Measurements from ENCODE around the gene CNNM4.

CNNM4 gene

GRCh38 chr2:96825057-96825456 lies 64.4 kb downstream of the CNNM4 start:
- H4K20me1 ChIP-seq, result peaks cover 85% of the 10 kb centered on the region
- H3K4me2 ChIP-seq, result no peak overlapping the region
- no peak for TF ChIP-seq Cebpa-rat (IDR thresholded peaks at IDR 0.05)

GRCh38 chr2:96826546-96827278 lies 66.0 kb downstream of the CNNM4 start:
- H3K27ac ChIP-seq, result no peak overlapping the region
- no peaks in the 10 kb centered on the region for H3K27me3 ChIP-seq
- H3K4me3 ChIP-seq, result no peak overlapping the region
- no peaks in the 10 kb centered on the region for H3K9me3 ChIP-seq
- TF ChIP-seq Cebpa-rat (IDR thresholded peaks at IDR 0.05), result no peak
- H3K36me3 ChIP-seq, result peaks cover 96% of the 10 kb centered on the region
- no peak overlapping the region for H3K4me2 ChIP-seq
- no peak overlapping the region for H3K9ac ChIP-seq
- H4K20me1 ChIP-seq, result peaks cover 85% of the 10 kb centered on the region
- peaks cover 25% of the 10 kb centered on the region for H3K4me1 ChIP-seq

More at GRCh38 chr2:96825057-96825456, 64.4 kb downstream of the CNNM4 start:
- Histone ChIP-seq H3K4me3 (no peak overlapping the region), H3K27ac (no peak overlapping the region), H3K4me1 (peaks cover 33% of the 10 kb centered on the region), H3K9me3 (no peaks in the 10 kb centered on the region), H3K27me3 (no peaks in the 10 kb centered on the region), H3K9ac (no peak overlapping the region), H3K36me3 (peaks cover 95% of the 10 kb centered on the region)

- peaks cover 99% of the 10 kb centered on the region for H3K36me3 ChIP-seq
- TF ChIP-seq Cebpa-rat (IDR thresholded peaks at IDR 0.05), result no peak
- no peak overlapping the region for H3K4me3 ChIP-seq
- H3K4me1 ChIP-seq, result peaks cover 26% of the 10 kb centered on the region
- no peak overlapping the region for H3K9ac ChIP-seq
- H3K4me2 ChIP-seq, result no peak overlapping the region
- peaks cover 85% of the 10 kb centered on the region for H4K20me1 ChIP-seq
- H3K27ac ChIP-seq, result no peak overlapping the region
- H3K27me3 ChIP-seq, result no peaks in the 10 kb centered on the region
- H3K9me3 ChIP-seq, result no peaks in the 10 kb centered on the region
Observed at GRCh38 chr2:96828436-96828835, 67.7 kb downstream of the CNNM4 start.

- Histone ChIP-seq H3K4me1 (peaks cover 28% of the 10 kb centered on the region), H3K27me3 (no peaks in the 10 kb centered on the region), H3K27ac (no peak overlapping the region), H3K4me2 (no peak overlapping the region), H3K36me3 (peaks cover 94% of the 10 kb centered on the region), H3K9ac (no peak overlapping the region), H3K9me3 (no peaks in the 10 kb centered on the region), H3K4me3 (no peak overlapping the region), H4K20me1 (peaks cover 85% of the 10 kb centered on the region)
- TF ChIP-seq Cebpa-rat (IDR thresholded peaks at IDR 0.05), result no peak
Observed at GRCh38 chr2:96828874-96829273, 68.2 kb downstream of the CNNM4 start.

GRCh38 chr2:96830044-96830562 lies 69.4 kb downstream of the CNNM4 start:
- no peak overlapping the region for H3K9ac ChIP-seq
- peaks cover 91% of the 10 kb centered on the region for H3K36me3 ChIP-seq
- peaks cover 34% of the 10 kb centered on the region for H3K4me1 ChIP-seq
- H4K20me1 ChIP-seq, result peaks cover 73% of the 10 kb centered on the region
- H3K4me2 ChIP-seq, result no peak overlapping the region
- 0 out of 2 replicates have a peak overlapping the region, but pooled peaks have one; percentile 13 for H3K27ac ChIP-seq
- no peak for TF ChIP-seq Cebpa-rat (IDR thresholded peaks at IDR 0.05)
- no peaks in the 10 kb centered on the region for H3K27me3 ChIP-seq
- H3K4me3 ChIP-seq, result no peak overlapping the region
- H3K9me3 ChIP-seq, result no peaks in the 10 kb centered on the region

GRCh38 chr2:96831679-96832078 lies 71.0 kb downstream of the CNNM4 start:
- peaks cover 57% of the 10 kb centered on the region for H4K20me1 ChIP-seq
- H3K9me3 ChIP-seq, result no peaks in the 10 kb centered on the region
- no peak overlapping the region for H3K27ac ChIP-seq
- H3K36me3 ChIP-seq, result peaks cover 82% of the 10 kb centered on the region
- H3K4me3 ChIP-seq, result no peak overlapping the region
- H3K9ac ChIP-seq, result no peak overlapping the region
- H3K27me3 ChIP-seq, result no peaks in the 10 kb centered on the region
- H3K4me2 ChIP-seq, result peak overlapping the region; percentile 81
- H3K4me1 ChIP-seq, result peaks cover 34% of the 10 kb centered on the region
- no peak for TF ChIP-seq Cebpa-rat (IDR thresholded peaks at IDR 0.05)

GRCh38 chr2:96832408-96832753 lies 71.7 kb downstream of the CNNM4 start:
- Histone ChIP-seq H3K4me1 (peaks cover 34% of the 10 kb centered on the region), H3K4me2 (peak overlapping the region; percentile 81), H3K9me3 (no peaks in the 10 kb centered on the region), H3K27me3 (no peaks in the 10 kb centered on the region), H3K27ac (peak overlapping the region; percentile 81), H3K9ac (peak overlapping the region; percentile 39; the same call in 1 of the 2 replicates), H4K20me1 (peaks cover 50% of the 10 kb centered on the region), H3K36me3 (peaks cover 76% of the 10 kb centered on the region), H3K4me3 (no peak overlapping the region)
- TF ChIP-seq Cebpa-rat (IDR thresholded peaks at IDR 0.05), result no peak

GRCh38 chr2:96832754-96833507 lies 72.2 kb downstream of the CNNM4 start:
- H3K9me3 ChIP-seq, result no peaks in the 10 kb centered on the region
- peak overlapping the region; percentile 81 for H3K27ac ChIP-seq
- peaks cover 39% of the 10 kb centered on the region for H3K4me1 ChIP-seq
- TF ChIP-seq Cebpa-rat (IDR thresholded peaks at IDR 0.05), result no peak
- peak overlapping the region; percentile 39; the same call in 1 of the 2 replicates for H3K9ac ChIP-seq
- H4K20me1 ChIP-seq, result peaks cover 45% of the 10 kb centered on the region
- no peak overlapping the region for H3K4me3 ChIP-seq
- H3K27me3 ChIP-seq, result no peaks in the 10 kb centered on the region
- peak overlapping the region; percentile 81 for H3K4me2 ChIP-seq
- H3K36me3 ChIP-seq, result peaks cover 76% of the 10 kb centered on the region

- no peak for TF ChIP-seq Cebpa-rat (IDR thresholded peaks at IDR 0.05)
- Histone ChIP-seq H3K36me3 (peaks cover 58% of the 10 kb centered on the region), H3K27ac (no peak overlapping the region)
Observed at GRCh38 chr2:96835830-96836229, 75.1 kb downstream of the CNNM4 start.

GRCh38 chr2:96837575-96837974 lies 76.9 kb downstream of the CNNM4 start:
- Histone ChIP-seq H3K36me3 (peaks cover 54% of the 10 kb centered on the region), H3K4me1 (peaks cover 55% of the 10 kb centered on the region), H3K4me2 (no peak overlapping the region), H3K27me3 (no peaks in the 10 kb centered on the region), H3K9ac (no peak overlapping the region), H4K20me1 (peaks cover 13% of the 10 kb centered on the region), H3K27ac (peak overlapping the region; percentile 73; the same call in 1 of the 2 replicates), H3K4me3 (no peak overlapping the region), H3K9me3 (no peaks in the 10 kb centered on the region)
- no peak for TF ChIP-seq Cebpa-rat (IDR thresholded peaks at IDR 0.05)

More at GRCh38 chr2:96835830-96836229, 75.1 kb downstream of the CNNM4 start:
- Histone ChIP-seq H3K9me3 (no peaks in the 10 kb centered on the region), H3K4me3 (no peak overlapping the region), H3K27me3 (no peaks in the 10 kb centered on the region), H3K4me2 (no peak overlapping the region), H3K4me1 (peaks cover 68% of the 10 kb centered on the region), H4K20me1 (peaks cover 30% of the 10 kb centered on the region), H3K9ac (no peak overlapping the region)
